ENCODE measurements around the gene STIM2. TPM values are rescaled to one million over a fixed set of nuclear protein-coding genes. Genes with fewer than 3 reads are reported as not detected.

Gene STIM2
- total RNA-seq, 1 donor from 2014 or later: 13.6 TPM

GRCh38 chr4:27001398-27002164 is 140.9 kb downstream of the STIM2 start:
- DNase-seq (ENCODE audit: low read depth in 2 of 2): no peak

GRCh38 chr4:27003642-27004113 is 143.0 kb downstream of the STIM2 start:
- no peak for DNase-seq (ENCODE audit: low read depth in 2 of 2)

- peak; percentile 79 to 87 for DNase-seq (ENCODE audit: low read depth in 2 of 2)
These were observed 144.9 kb downstream of the STIM2 start for GRCh38 chr4:27005501-27005900.

- peak in 1 of 2 donors; percentile 18 for DNase-seq (ENCODE audit: low read depth in 2 of 2)
These were observed 145.4 kb downstream of the STIM2 start for GRCh38 chr4:27005905-27006590.

GRCh38 chr4:27006646-27007045 is 146.0 kb downstream of the STIM2 start:
- DNase-seq (ENCODE audit: low read depth in 2 of 2): no peak

GRCh38 chr4:27007507-27007906 is 146.9 kb downstream of the STIM2 start:
- DNase-seq (ENCODE audit: low read depth in 2 of 2): no peak

- no peak for DNase-seq (ENCODE audit: low read depth in 2 of 2)
These were observed 148.0 kb downstream of the STIM2 start for GRCh38 chr4:27008679-27009078.

- DNase-seq (ENCODE audit: low read depth in 2 of 2): peak in 1 of 2 donors; percentile 28
These were observed 148.9 kb downstream of the STIM2 start for GRCh38 chr4:27009539-27009938.

GRCh38 chr4:27010334-27010940 is 149.8 kb downstream of the STIM2 start:
- DNase-seq (ENCODE audit: low read depth in 2 of 2): peak; percentile 65 to 77

- DNase-seq (ENCODE audit: low read depth in 2 of 2): no peak
These were observed 150.8 kb downstream of the STIM2 start for GRCh38 chr4:27011401-27011800.

- DNase-seq (ENCODE audit: low read depth in 2 of 2): no peak
These were observed 152.4 kb downstream of the STIM2 start for GRCh38 chr4:27013012-27013411.

GRCh38 chr4:27016551-27016950 is 155.9 kb downstream of the STIM2 start:
- no peak for DNase-seq (ENCODE audit: low read depth in 2 of 2)

- DNase-seq (ENCODE audit: low read depth in 2 of 2): no peak
These were observed 157.0 kb downstream of the STIM2 start for GRCh38 chr4:27017623-27018022.

GRCh38 chr4:27018076-27018475 is 157.4 kb downstream of the STIM2 start:
- no peak for DNase-seq (ENCODE audit: low read depth in 2 of 2)

GRCh38 chr4:27018910-27019309 is 158.3 kb downstream of the STIM2 start:
- no peak for DNase-seq (ENCODE audit: low read depth in 2 of 2)

GRCh38 chr4:27019766-27020165 is 159.1 kb downstream of the STIM2 start:
- no peak for DNase-seq (ENCODE audit: low read depth in 2 of 2)

- DNase-seq (ENCODE audit: low read depth in 2 of 2): no peak
These were observed 159.6 kb downstream of the STIM2 start for GRCh38 chr4:27020203-27020602.

- DNase-seq (ENCODE audit: low read depth in 2 of 2): no peak
These were observed 160.0 kb downstream of the STIM2 start for GRCh38 chr4:27020603-27021002.

GRCh38 chr4:27022963-27023362 is 162.3 kb downstream of the STIM2 start:
- no peak for DNase-seq (ENCODE audit: low read depth in 2 of 2)

- no peak for DNase-seq (ENCODE audit: low read depth in 2 of 2)
These were observed 162.7 kb downstream of the STIM2 start for GRCh38 chr4:27023366-27023765.

GRCh38 chr4:27024805-27025204 is 164.2 kb downstream of the STIM2 start:
- DNase-seq (ENCODE audit: low read depth in 2 of 2): no peak

GRCh38 chr4:27027428-27027827 is 166.8 kb downstream of the STIM2 start:
- DNase-seq (ENCODE audit: low read depth in 2 of 2): no peak
